Measurements from ENCODE around the gene RASL10B. TPM values are rescaled to one million over a fixed set of nuclear protein-coding genes. Genes with fewer than 3 reads are reported as not detected.

Gene RASL10B
- total RNA-seq, 4 donors from 2014 or later, result 4.7 to 13.8 (median 10.0) TPM

GRCh38 chr17:35730400-35731005, 936 bp upstream of the RASL10B start:
- Histone ChIP-seq H3K4me1 (peaks cover 25 to 28% of the 10 kb centered on the region in 2 donors), H3K4me3 (no peak overlapping the region), H3K36me3 (peaks cover 0 to 7% of the 10 kb centered on the region in 2 donors), H3K27me3 (no peaks in the 10 kb centered on the region), H3K27ac (no peak overlapping the region), H3K9me3 (no peaks in the 10 kb centered on the region)
- TF ChIP-seq POLR2A (IDR thresholded peaks at IDR 0.05) (no peak), CTCF (IDR thresholded peaks at IDR 0.05 in 4 of 5, conservative IDR thresholded peaks at IDR 0.05 in 1 of 5) (no peak)
- in situ Hi-C loops (cut with MboI; ENCODE audit: low sequenced_read_pairs in 4 of 4), result loop anchor here in 1 of 4 donors (25.0 kb wide), 1 partner anchor 568 kb away; no protein-coding TSS in a partner anchor
- DNase-seq (no peak), ATAC-seq (no peak)
- intact Hi-C loops (cut with DNase I; ENCODE audit: low total_unique reads), result loop anchor here (5.0 kb wide), 2 partner anchors 33 to 753 kb away; no protein-coding TSS in a partner anchor

GRCh38 chr17:35731917-35732805, 722 bp downstream of the RASL10B start:
- H3K9me3 ChIP-seq, result no peaks in the 10 kb centered on the region
- intact Hi-C loops (cut with DNase I; ENCODE audit: low total_unique reads), result loop anchor here (5.0 kb wide), 2 partner anchors 35 to 755 kb away; no protein-coding TSS in a partner anchor
- H3K27ac ChIP-seq, result peak overlapping the region; percentile 55 to 80 (median 74)
- peak overlapping the region; percentile 53 to 78 (median 66) for H3K4me3 ChIP-seq
- peaks cover 13 to 18% of the 10 kb centered on the region in 2 donors for H3K4me1 ChIP-seq
- H3K27me3 ChIP-seq, result no peaks in the 10 kb centered on the region
- no peak for TF ChIP-seq POLR2A (IDR thresholded peaks at IDR 0.05)
- in situ Hi-C loops (cut with MboI; ENCODE audit: low sequenced_read_pairs in 4 of 4), result loop anchor here in 1 of 4 donors (25.0 kb wide), 1 partner anchor 570 kb away; no protein-coding TSS in a partner anchor
- no peak for DNase-seq
- no peaks in the 10 kb centered on the region for H3K36me3 ChIP-seq
- peak; percentile 19 to 44 for ATAC-seq

GRCh38 chr17:35732806-35733136, 1.3 kb downstream of the RASL10B start:
- Histone ChIP-seq H3K4me1 (peaks cover 8 to 17% of the 10 kb centered on the region in 2 donors), H3K36me3 (no peaks in the 10 kb centered on the region), H3K27ac (peak overlapping the region in 1 of 4 donors; percentile 69), H3K9me3 (no peaks in the 10 kb centered on the region), H3K27me3 (no peaks in the 10 kb centered on the region), H3K4me3 (peak overlapping the region in 1 of 4 donors; percentile 53)
- DNase-seq (no peak), ATAC-seq (no peak)
- TF ChIP-seq POLR2A (IDR thresholded peaks at IDR 0.05) (no peak), CTCF (IDR thresholded peaks at IDR 0.05 in 4 of 5, conservative IDR thresholded peaks at IDR 0.05 in 1 of 5) (no peak)
- in situ Hi-C loops (cut with MboI; ENCODE audit: low sequenced_read_pairs in 4 of 4), result loop anchor here in 1 of 4 donors (25.0 kb wide), 1 partner anchor 570 kb away; no protein-coding TSS in a partner anchor
- intact Hi-C loops (cut with DNase I; ENCODE audit: low total_unique reads), result loop anchor here (5.0 kb wide), 2 partner anchors 35 to 755 kb away; no protein-coding TSS in a partner anchor

GRCh38 chr17:35733366-35733765, 1.9 kb downstream of the RASL10B start:
- no peak overlapping the region for H3K4me3 ChIP-seq
- in situ Hi-C loops (cut with MboI; ENCODE audit: low sequenced_read_pairs in 4 of 4), result loop anchor here in 1 of 4 donors (25.0 kb wide), 1 partner anchor 571 kb away; no protein-coding TSS in a partner anchor
- H3K9me3 ChIP-seq, result no peaks in the 10 kb centered on the region
- TF ChIP-seq POLR2A (IDR thresholded peaks at IDR 0.05) (no peak), CTCF (IDR thresholded peaks at IDR 0.05 in 4 of 5, conservative IDR thresholded peaks at IDR 0.05 in 1 of 5) (no peak)
- peaks cover 8 to 17% of the 10 kb centered on the region in 2 donors for H3K4me1 ChIP-seq
- H3K27ac ChIP-seq, result no peak overlapping the region
- DNase-seq, result no peak
- intact Hi-C loops (cut with DNase I; ENCODE audit: low total_unique reads), result loop anchor here (5.0 kb wide), 2 partner anchors 36 to 756 kb away; no protein-coding TSS in a partner anchor
- no peaks in the 10 kb centered on the region for H3K27me3 ChIP-seq
- no peaks in the 10 kb centered on the region for H3K36me3 ChIP-seq
- no peak for ATAC-seq

Data from gastrocnemius medialis (tissue), 4 donors.